Measurements from ENCODE around the gene ZMIZ1. TPM values are rescaled to one million over a fixed set of nuclear protein-coding genes. Genes with fewer than 3 reads are reported as not detected.

ZMIZ1 gene
- total and polyA plus RNA-seq, 7 experiments from 2014 or later, result 1.8 to 57.2 (median 14.2) TPM

DNA sequence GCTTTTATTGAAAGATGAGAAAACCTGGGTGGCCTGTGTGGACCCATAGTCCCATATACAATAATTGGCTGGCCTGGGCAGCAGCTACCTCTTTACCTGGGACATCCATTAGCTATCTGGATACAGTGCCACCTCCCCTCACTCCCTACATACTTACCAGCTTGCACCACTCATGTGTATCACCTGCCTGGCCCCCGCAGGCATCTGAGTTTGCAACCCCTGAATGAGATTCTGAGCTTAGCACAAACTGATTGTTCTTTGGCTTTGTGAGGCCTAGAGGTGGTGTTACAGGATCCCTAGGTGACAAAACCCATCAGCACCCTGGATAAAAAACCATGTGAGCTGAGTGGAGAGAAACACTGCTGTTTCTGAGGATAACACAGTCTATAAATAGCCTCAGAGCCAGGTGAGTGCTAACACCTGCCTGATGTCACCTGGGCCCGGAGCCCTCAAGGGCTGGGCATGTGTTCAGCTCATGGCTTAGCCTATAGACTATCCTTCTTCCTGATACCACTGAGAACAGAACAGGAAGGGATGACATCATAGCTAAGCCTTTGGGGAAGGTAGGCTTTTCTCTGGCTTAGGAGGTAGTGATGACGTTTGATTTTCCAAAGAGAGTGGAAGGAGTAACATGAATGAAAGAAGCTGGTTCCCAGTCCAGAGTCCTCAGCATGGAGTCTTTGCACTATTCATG lies 275.9 kb downstream of the ZMIZ1 start:
- no peaks in the 10 kb centered on the region for H3K9me3 ChIP-seq (ENCODE audit: control insufficient read depth in 2 of 3, low read length in 3 of 3)
- ATAC-seq (no peak), DNase-seq (peak in 1 of 9 donors; percentile 15)
- Mint-ChIP-seq H3K9me3 (peaks cover 0 to 1% (median 0%) of the 10 kb centered on the region in 11 donors), H3K27ac (peak overlapping the region in 3 of 9 donors; percentile 7 to 40 (median 10)), H3K4me3 (peak overlapping the region in 1 of 10 donors; percentile 5), H3K27me3 (no peaks in the 10 kb centered on the region), H3K36me3 (peaks cover 0 to 16% (median 1%) of the 10 kb centered on the region in 5 donors), H3K4me1 (peaks cover 9 to 44% (median 18%) of the 10 kb centered on the region in 7 donors)
- peaks cover 0 to 4% (median 4%) of the 10 kb centered on the region in 3 experiments for H3K36me3 ChIP-seq (ENCODE audit: control insufficient read depth in 2 of 3, insufficient read depth in 3 of 3, low read length in 3 of 3)
- H3K4me3 ChIP-seq (ENCODE audit: low read length), result no peak overlapping the region
- ChIA-PET CTCF (interaction anchor here (0.6 to 1.9 kb wide), 7 partner anchors 10 to 160 kb away, joined by 3 to 7 read pairs (median 4); no protein-coding TSS in a partner anchor), POLR2A (interaction anchor here (0.5 to 2.2 kb wide), 5 partner anchors 11 to 162 kb away, joined by 3 to 13 read pairs (median 5); no protein-coding TSS in a partner anchor)
- no peaks in the 10 kb centered on the region for H3K27me3 ChIP-seq (ENCODE audit: control insufficient read depth in 2 of 2, insufficient read depth in 2 of 2, low read length in 2 of 2)
- peaks cover 19 to 25% of the 10 kb centered on the region in 2 donors for H3K4me1 ChIP-seq (ENCODE audit: control insufficient read depth in 2 of 2, insufficient read depth in 2 of 2, low read length in 2 of 2)
- intact Hi-C loops (cut with micrococcal nuclease), result loop anchor here (5.0 to 10.0 kb wide), 4 partner anchors 277 to 860 kb away; partner anchors contain the start of genes ANXA11 (in 1 of the 2) and ZMIZ1 (in 1 of the 2)
- H3K27ac ChIP-seq (ENCODE audit: low read depth, low read length), result no peak overlapping the region

GRCh38 chr10:79345241-79346011 lies 276.7 kb downstream of the ZMIZ1 start:
- POLR2A ChIA-PET, result interaction anchor here (0.5 to 3.6 kb wide), 10 partner anchors 11 to 1316 kb away, joined by 3 to 22 read pairs (median 4); no protein-coding TSS in a partner anchor
- Histone ChIP-seq H3K4me3 (ENCODE audit: low read length) (no peak overlapping the region), H3K4me1 (ENCODE audit: control insufficient read depth in 2 of 2, insufficient read depth in 2 of 2, low read length in 2 of 2) (peaks cover 19 to 25% of the 10 kb centered on the region in 2 donors), H3K27me3 (ENCODE audit: control insufficient read depth in 2 of 2, insufficient read depth in 2 of 2, low read length in 2 of 2) (no peaks in the 10 kb centered on the region), H3K36me3 (ENCODE audit: control insufficient read depth in 2 of 3, insufficient read depth in 3 of 3, low read length in 3 of 3) (peaks cover 3 to 12% (median 7%) of the 10 kb centered on the region in 3 experiments), H3K27ac (ENCODE audit: low read depth, low read length) (no peak overlapping the region), H3K9me3 (ENCODE audit: control insufficient read depth in 2 of 3, low read length in 3 of 3) (no peaks in the 10 kb centered on the region)
- peak overlapping the region in 5 of 9 donors; percentile 7 to 52 (median 20) for H3K27ac Mint-ChIP-seq
- peak overlapping the region in 1 of 10 donors; percentile 5 for H3K4me3 Mint-ChIP-seq
- peaks cover 9 to 52% (median 22%) of the 10 kb centered on the region in 7 donors for H3K4me1 Mint-ChIP-seq
- peak in 1 of 9 donors; percentile 17 for DNase-seq
- intact Hi-C loops (cut with micrococcal nuclease), result loop anchor here (2.0 to 10.0 kb wide), 5 partner anchors 23 to 859 kb away; partner anchors contain the start of genes ANXA11 (in 1 of the 2) and ZMIZ1 (in 1 of the 2)
- H3K9me3 Mint-ChIP-seq, result peaks cover 0 to 1% (median 0%) of the 10 kb centered on the region in 11 donors
- no peak for ATAC-seq
- no peaks in the 10 kb centered on the region for H3K27me3 Mint-ChIP-seq
- CTCF ChIA-PET, result interaction anchor here (0.6 to 1.9 kb wide), 7 partner anchors 10 to 160 kb away, joined by 3 to 7 read pairs (median 4); no protein-coding TSS in a partner anchor
- peaks cover 0 to 19% (median 6%) of the 10 kb centered on the region in 5 donors for H3K36me3 Mint-ChIP-seq

DNA sequence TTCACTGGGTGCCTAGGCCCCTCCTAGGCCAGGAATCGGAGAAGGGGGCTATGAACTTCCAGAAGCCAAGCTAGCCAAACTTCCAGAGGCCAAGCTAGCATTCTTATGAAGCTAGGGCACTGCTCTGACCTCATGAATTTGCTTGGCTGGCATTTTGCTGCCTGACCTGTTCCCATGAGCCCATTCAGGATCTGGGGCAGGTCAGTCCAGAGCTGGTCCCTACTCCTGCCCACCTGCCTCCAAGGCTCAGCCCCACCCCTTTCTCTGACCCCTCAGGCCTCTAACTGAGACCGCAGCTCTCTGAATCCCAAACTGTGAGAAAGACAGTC lies 277.2 kb downstream of the ZMIZ1 start:
- Histone ChIP-seq H3K36me3 (ENCODE audit: control insufficient read depth in 2 of 3, insufficient read depth in 3 of 3, low read length in 3 of 3) (peaks cover 5 to 18% (median 12%) of the 10 kb centered on the region in 3 experiments), H3K4me1 (ENCODE audit: control insufficient read depth in 2 of 2, insufficient read depth in 2 of 2, low read length in 2 of 2) (peaks cover 19 to 25% of the 10 kb centered on the region in 2 donors), H3K27me3 (ENCODE audit: control insufficient read depth in 2 of 2, insufficient read depth in 2 of 2, low read length in 2 of 2) (no peaks in the 10 kb centered on the region), H3K27ac (ENCODE audit: low read depth, low read length) (no peak overlapping the region), H3K4me3 (ENCODE audit: low read length) (no peak overlapping the region), H3K9me3 (ENCODE audit: control insufficient read depth in 2 of 3, low read length in 3 of 3) (no peaks in the 10 kb centered on the region)
- POLR2A ChIA-PET, result interaction anchor here (0.5 to 3.6 kb wide), 8 partner anchors 8 to 1316 kb away, joined by 3 to 22 read pairs (median 4); no protein-coding TSS in a partner anchor
- Mint-ChIP-seq H3K9me3 (peaks cover 0 to 1% (median 0%) of the 10 kb centered on the region in 11 donors), H3K4me3 (peak overlapping the region in 1 of 10 donors; percentile 77), H3K27me3 (no peaks in the 10 kb centered on the region), H3K4me1 (peaks cover 9 to 53% (median 22%) of the 10 kb centered on the region in 7 donors), H3K36me3 (peaks cover 4 to 19% (median 6%) of the 10 kb centered on the region in 5 donors), H3K27ac (peak overlapping the region in 2 of 9 donors; percentile 7 to 40)
- intact Hi-C loops (cut with micrococcal nuclease), result loop anchor here (2.0 to 10.0 kb wide), 5 partner anchors 23 to 859 kb away; partner anchors contain the start of genes ANXA11 (in 1 of the 2) and ZMIZ1 (in 1 of the 2)
- ATAC-seq (no peak), DNase-seq (no peak)
- CTCF ChIA-PET, result interaction anchor here (1.0 to 1.9 kb wide), 5 partner anchors 10 to 122 kb away, joined by 3 to 7 read pairs (median 3); no protein-coding TSS in a partner anchor

DNA sequence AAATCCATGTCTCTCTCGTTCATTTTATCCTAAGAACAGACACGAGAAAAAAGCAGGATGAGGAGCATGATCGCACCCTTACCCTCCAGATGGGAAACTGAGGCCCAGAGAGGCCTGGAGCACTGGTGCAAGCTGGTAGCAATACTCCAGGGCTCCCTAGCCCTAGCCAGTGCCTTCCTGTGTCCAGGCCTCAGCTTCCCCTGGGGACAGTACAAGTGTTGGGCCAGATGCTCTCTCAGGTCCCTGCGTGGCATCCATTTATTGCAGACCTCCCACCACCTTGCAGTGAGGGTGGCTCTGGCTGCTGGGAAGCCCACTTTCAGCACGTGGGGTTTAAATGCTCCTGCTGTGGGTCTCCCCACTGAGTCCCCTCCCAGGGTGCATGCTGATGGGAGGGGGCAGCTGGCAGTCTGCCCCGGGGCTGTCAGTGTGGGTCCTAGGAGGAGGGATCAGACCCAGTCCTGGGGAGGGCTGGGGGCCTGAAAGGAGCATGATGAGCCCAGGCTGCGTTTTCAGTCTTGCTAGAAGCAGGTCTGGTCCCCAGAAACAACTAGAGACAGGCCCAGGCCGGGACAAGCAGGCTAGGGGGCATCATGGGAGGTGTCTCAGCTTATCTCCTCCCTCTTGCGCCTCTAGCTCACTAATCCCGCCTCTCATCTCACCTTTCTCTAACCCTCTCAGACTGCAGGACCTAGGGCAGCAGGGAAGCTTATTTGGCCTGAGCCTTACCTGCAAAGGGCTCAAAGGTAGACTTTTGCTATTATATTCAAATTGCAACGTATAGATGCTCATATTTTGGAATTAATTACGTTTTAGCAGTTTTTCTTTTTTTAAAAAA lies 277.8 kb downstream of the ZMIZ1 start:
- Histone ChIP-seq H3K4me3 (ENCODE audit: low read length) (no peak overlapping the region), H3K36me3 (ENCODE audit: control insufficient read depth in 2 of 3, insufficient read depth in 3 of 3, low read length in 3 of 3) (peaks cover 7 to 21% (median 12%) of the 10 kb centered on the region in 3 experiments), H3K9me3 (ENCODE audit: control insufficient read depth in 2 of 3, low read length in 3 of 3) (no peaks in the 10 kb centered on the region), H3K27ac (ENCODE audit: low read depth, low read length) (peak overlapping the region; percentile 73), H3K27me3 (ENCODE audit: control insufficient read depth in 2 of 2, insufficient read depth in 2 of 2, low read length in 2 of 2) (no peaks in the 10 kb centered on the region), H3K4me1 (ENCODE audit: control insufficient read depth in 2 of 2, insufficient read depth in 2 of 2, low read length in 2 of 2) (peaks cover 19 to 25% of the 10 kb centered on the region in 2 donors)
- DNase-seq (peak in 2 of 9 donors; percentile 14 to 17), ATAC-seq (no peak)
- no peaks in the 10 kb centered on the region for H3K27me3 Mint-ChIP-seq
- POLR2A ChIA-PET, result interaction anchor here (0.8 to 3.6 kb wide), 8 partner anchors 9 to 805 kb away, joined by 3 to 22 read pairs (median 5); no protein-coding TSS in a partner anchor
- intact Hi-C loops (cut with micrococcal nuclease), result loop anchor here (1.0 to 10.0 kb wide), 15 partner anchors 15 to 1313 kb away; partner anchors contain the start of genes ANXA11 (in 1 of the 2), RPS24 (in 1 of the 2), ZCCHC24 (in 1 of the 2) and ZMIZ1 (in 1 of the 2)
- CTCF ChIA-PET, result interaction anchor here (1.0 to 1.9 kb wide), 4 partner anchors 11 to 121 kb away, joined by 3 to 7 read pairs (median 3); no protein-coding TSS in a partner anchor
- H3K4me3 Mint-ChIP-seq, result peak overlapping the region in 7 of 10 donors; percentile 29 to 81 (median 57)
- peaks cover 9 to 53% (median 22%) of the 10 kb centered on the region in 7 donors for H3K4me1 Mint-ChIP-seq
- peaks cover 0 to 1% (median 0%) of the 10 kb centered on the region in 11 donors for H3K9me3 Mint-ChIP-seq
- peak overlapping the region in 8 of 9 donors; percentile 7 to 96 (median 59) for H3K27ac Mint-ChIP-seq
- peaks cover 5 to 19% (median 9%) of the 10 kb centered on the region in 5 donors for H3K36me3 Mint-ChIP-seq

DNA sequence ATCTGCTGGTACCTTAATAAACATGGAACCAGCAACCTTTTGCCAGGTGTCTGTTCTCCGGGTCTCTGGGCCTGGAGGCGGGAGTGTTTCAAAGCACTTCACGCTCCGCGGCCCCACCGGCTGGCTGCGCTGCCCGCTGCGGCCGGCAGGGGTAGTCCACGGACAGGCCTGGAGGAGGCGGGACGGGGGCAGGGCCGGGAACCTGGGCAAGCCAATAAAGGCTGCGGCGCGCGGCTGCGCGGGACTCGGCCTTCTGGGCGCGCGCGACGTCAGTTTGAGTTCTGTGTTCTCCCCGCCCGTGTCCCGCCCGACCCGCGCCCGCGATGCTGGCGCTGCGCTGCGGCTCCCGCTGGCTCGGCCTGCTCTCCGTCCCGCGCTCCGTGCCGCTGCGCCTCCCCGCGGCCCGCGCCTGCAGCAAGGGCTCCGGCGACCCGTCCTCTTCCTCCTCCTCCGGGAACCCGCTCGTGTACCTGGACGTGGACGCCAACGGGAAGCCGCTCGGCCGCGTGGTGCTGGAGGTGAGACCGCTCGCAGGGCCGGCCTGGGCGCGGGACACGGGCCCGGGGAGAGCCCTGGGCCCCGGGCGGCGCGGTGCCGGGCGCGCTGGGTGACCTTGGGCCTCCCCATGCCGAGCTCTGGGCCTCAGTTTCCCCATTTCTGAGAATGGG lies 278.6 kb downstream of the ZMIZ1 start, which contains the start of gene PPIF:
PPIF (plus strand) TSS at position 244 of the 668 bp plus-strand sequence; CDS start at position 324, 80 bp downstream.
- ATAC-seq (peak; percentile 96), DNase-seq (peak; percentile 79 to 99 (median 90))
- H3K27ac ChIP-seq (ENCODE audit: low read depth, low read length), result peak within 1 kb of the TSS; percentile 73
- ChIA-PET POLR2A (interaction anchor here (0.9 to 3.6 kb wide), 8 partner anchors 10 to 98 kb away, joined by 3 to 22 read pairs (median 5); partner anchors contain the start of gene ZCCHC24), CTCF (interaction anchor here (0.9 to 1.0 kb wide), 4 partner anchors 19 to 105 kb away, joined by 3 to 4 read pairs (median 3); no protein-coding TSS in a partner anchor)
- peaks cover 10 to 29% (median 12%) of the 10 kb centered on the region in 3 experiments for H3K36me3 ChIP-seq (ENCODE audit: control insufficient read depth in 2 of 3, insufficient read depth in 3 of 3, low read length in 3 of 3)
- peak within 1 kb of the TSS; percentile 71 to 92 (median 78) for H3K4me3 Mint-ChIP-seq
- H3K4me1 Mint-ChIP-seq, result peaks cover 9 to 50% (median 19%) of the 10 kb centered on the region in 7 donors
- H3K27me3 ChIP-seq (ENCODE audit: control insufficient read depth in 2 of 2, insufficient read depth in 2 of 2, low read length in 2 of 2), result no peaks in the 10 kb centered on the region
- peaks cover 0 to 1% (median 0%) of the 10 kb centered on the region in 11 donors for H3K9me3 Mint-ChIP-seq
- peaks cover 8 to 22% (median 11%) of the 10 kb centered on the region in 5 donors for H3K36me3 Mint-ChIP-seq
- H3K27ac Mint-ChIP-seq, result peak within 1 kb of the TSS; percentile 76 to 96 (median 86)
- H3K9me3 ChIP-seq (ENCODE audit: control insufficient read depth in 2 of 3, low read length in 3 of 3), result no peaks in the 10 kb centered on the region
- intact Hi-C loops (cut with micrococcal nuclease), result loop anchor here (1.0 to 10.0 kb wide), 15 partner anchors 16 to 1314 kb away; partner anchors contain the start of genes ANXA11 (in 1 of the 2), RPS24 (in 1 of the 2), ZCCHC24 (in 1 of the 2) and ZMIZ1 (in 1 of the 2)
- H3K27me3 Mint-ChIP-seq, result no peaks in the 10 kb centered on the region
- peak within 1 kb of the TSS; percentile 72 for H3K4me3 ChIP-seq (ENCODE audit: low read length)
- peaks cover 19 to 25% of the 10 kb centered on the region in 2 donors for H3K4me1 ChIP-seq (ENCODE audit: control insufficient read depth in 2 of 2, insufficient read depth in 2 of 2, low read length in 2 of 2)
